Measurements from ENCODE around the gene RTN4. TPM values are rescaled to one million over a fixed set of nuclear protein-coding genes. Genes with fewer than 3 reads are reported as not detected.
"Not testable (repeated sequence)": the region's sequence is repeated elsewhere in the genome, so short reads cannot be mapped to it uniquely, and the experiment has no call there.

The RTN4 gene
- total RNA-seq, 1 donor from 2014 or later, result 759 TPM

- DNase-seq (ENCODE audit: extremely low read depth, low read depth, low spot score), result not testable (repeated sequence)
These were observed 25.8 kb upstream of the RTN4 start for GRCh38 chr2:55076019-55076418.

- DNase-seq (ENCODE audit: extremely low read depth, low read depth, low spot score), result no peak
These were observed 23.0 kb upstream of the RTN4 start for GRCh38 chr2:55073000-55073983.

- DNase-seq (ENCODE audit: extremely low read depth, low read depth, low spot score), result no peak
These were observed 13.6 kb upstream of the RTN4 start for GRCh38 chr2:55063713-55064323.

DNA sequence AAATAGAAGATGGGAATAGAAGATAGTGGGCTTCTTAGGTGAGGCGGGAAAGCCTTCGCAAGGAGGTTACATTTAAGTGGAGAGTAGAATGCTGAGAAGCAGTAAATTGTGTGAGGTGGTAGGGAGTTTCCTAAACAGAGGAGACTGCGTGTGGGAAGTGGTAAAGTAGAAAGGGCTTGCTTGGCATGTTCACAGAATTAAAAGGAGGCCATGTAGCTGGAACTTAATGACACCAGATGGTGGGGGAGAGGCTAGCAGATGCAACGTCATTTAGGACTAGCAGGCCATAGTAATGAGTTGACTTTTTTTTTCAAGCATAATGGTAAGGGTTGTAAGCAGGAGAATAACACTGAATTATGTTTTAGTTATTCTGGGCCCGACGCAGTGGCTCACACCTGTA lies 13.0 kb upstream of the RTN4 start:
- no peak for DNase-seq (ENCODE audit: extremely low read depth, low read depth, low spot score)

DNA sequence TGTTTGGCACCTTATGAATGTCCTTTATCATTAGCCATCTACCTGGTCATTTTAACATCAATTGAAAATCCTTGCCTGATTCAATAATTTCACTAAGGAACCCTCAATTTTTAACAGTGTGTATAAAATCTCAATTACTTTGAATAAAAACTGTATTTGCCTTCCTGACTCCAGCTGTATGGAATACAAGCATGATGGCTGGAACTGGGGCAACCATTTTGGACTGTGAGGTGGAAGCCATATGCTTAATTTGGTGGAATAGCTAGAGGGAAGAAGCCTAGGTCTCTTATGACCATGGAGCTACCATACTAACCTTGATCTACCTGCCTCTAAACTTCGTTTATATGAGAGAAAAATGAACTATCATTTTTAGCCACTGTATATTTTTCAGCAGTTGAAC lies 12.5 kb upstream of the RTN4 start:
- DNase-seq (ENCODE audit: extremely low read depth, low read depth, low spot score), result no peak

DNA sequence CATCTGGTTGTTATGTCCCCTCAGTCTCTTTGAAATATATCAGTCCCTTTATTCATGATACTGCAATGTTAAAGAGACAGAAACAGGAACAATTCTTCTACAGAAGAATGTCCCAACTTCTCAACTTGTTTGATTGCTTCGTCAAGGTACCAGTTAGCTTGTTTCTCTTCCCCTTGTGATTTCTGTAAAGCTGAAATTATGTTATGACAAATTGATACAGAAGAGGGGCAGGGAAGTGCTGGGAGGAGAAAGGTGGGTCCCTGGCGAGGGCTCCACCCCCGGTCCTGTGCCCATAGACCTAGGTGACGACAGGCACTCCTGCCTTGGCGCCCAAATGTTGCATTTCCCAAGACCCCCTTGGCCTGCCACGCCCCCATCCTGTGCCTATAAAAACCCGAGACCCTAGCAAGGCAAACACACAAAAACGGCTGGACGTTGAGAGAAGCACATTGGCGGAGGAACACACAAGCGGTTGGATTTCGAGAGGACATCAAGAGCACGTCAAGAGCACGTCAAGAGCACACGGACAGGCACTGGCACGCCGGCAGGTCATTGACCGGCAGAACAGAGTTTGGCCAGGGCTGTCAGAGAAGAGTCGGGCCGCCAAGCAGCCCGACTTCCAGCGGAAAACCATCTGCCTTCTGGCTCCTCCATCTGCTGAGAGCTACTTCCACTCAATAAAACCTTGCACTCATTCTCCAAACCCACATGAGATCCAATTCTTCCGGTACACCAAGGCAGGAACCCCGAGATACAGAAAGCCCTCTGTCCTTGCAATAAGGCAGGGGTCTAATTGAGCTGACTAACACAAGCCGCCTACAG lies 11.5 kb upstream of the RTN4 start:
- DNase-seq (ENCODE audit: extremely low read depth, low read depth, low spot score), result no peak

- no peak for DNase-seq (ENCODE audit: extremely low read depth, low read depth, low spot score)
These were observed 9.5 kb upstream of the RTN4 start for GRCh38 chr2:55059793-55060192.

DNA sequence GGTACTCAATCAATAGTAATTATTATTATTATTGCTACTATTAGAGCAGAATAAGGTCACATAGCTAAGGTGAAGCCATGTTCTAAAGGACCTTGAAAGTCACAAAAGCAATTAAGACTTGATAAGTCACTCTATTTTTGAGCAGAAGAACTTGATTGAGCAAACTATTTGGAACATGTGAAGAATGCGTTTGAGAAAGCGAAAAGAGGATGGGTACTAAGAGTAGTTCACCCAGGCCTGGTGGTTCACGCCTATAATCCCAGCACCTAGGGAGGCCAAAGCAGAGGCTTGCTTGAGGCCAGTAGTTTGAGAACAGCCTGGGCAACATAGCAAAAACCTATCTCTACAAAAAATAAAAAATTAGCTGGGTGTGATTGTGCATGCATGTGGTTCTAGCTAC lies 7.2 kb upstream of the RTN4 start:
- no peak for DNase-seq (ENCODE audit: extremely low read depth, low read depth, low spot score)

GRCh38 chr2:55056024-55056521 lies 5.8 kb upstream of the RTN4 start:
- DNase-seq (ENCODE audit: extremely low read depth, low read depth, low spot score), result no peak

- DNase-seq (ENCODE audit: extremely low read depth, low read depth, low spot score), result no peak
These were observed 4.0 kb upstream of the RTN4 start for GRCh38 chr2:55054106-55054875.

DNA sequence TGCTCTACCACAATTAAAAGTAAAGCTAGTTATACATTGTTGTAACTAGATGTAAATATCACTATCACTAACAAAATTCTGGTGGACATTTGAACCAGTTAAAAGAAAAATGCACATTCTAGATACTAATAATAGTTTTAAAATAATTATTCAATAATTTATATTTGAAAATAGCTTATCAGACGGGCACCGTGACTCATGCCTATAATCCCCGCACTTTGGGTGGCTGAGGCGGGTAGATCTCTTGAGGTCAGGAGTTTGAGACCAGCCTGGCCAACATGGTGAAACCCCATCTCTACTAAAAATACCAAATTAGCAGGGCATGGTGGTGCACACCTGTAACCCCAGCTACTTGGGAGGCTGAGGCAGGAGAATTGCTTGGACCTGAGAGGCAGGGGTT lies 3.0 kb upstream of the RTN4 start:
- not testable (repeated sequence) for DNase-seq (ENCODE audit: extremely low read depth, low read depth, low spot score)

DNA sequence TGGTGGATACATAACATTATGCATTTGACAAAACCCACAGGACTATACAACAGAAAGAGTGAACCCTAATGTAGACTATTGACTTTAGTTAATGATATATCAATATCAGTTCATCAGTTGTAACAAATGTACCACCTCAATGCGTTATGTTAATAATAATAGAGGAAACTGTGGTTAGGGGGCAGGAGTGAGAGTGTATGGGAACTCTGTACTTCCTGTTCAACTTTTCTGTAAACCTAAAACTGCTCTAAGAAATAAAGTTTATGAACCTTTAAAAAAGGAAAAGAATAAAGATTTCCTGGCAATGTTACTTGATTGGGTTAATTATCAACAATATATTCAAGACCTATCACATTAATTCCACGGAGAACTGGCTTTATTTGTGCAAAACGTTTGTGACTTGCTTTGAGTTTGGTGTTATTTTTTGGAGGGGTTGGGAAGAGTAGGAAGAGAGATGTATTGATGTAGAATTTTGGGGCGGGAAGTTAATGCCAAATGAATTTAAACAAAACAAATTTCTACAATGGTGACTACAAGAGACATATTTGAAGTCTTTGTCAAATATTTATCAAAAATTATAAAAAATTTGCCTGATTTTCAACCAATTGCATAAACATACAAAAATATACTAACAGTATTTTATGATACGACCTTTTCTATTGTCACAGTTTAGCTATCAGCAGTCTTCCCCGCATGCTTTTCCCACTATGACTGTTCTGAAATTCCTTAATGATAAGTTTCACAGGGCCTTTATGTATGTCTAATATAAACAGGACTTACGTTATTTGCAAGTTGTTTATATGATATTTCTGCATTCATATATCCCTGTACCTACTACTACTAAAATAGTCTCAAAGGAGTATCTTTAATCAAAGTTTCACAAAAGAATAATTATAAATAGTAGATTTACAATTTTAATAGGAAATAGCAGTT lies 2.1 kb upstream of the RTN4 start:
- DNase-seq (ENCODE audit: extremely low read depth, low read depth, low spot score), result no peak

- peak; percentile 98 for DNase-seq (ENCODE audit: extremely low read depth, low read depth, low spot score)
These were observed 995 bp upstream of the RTN4 start for GRCh38 chr2:55051026-55051866.

GRCh38 chr2:55049821-55050099 lies 491 bp downstream of the RTN4 start:
- DNase-seq (ENCODE audit: extremely low read depth, low read depth, low spot score), result no peak

DNA sequence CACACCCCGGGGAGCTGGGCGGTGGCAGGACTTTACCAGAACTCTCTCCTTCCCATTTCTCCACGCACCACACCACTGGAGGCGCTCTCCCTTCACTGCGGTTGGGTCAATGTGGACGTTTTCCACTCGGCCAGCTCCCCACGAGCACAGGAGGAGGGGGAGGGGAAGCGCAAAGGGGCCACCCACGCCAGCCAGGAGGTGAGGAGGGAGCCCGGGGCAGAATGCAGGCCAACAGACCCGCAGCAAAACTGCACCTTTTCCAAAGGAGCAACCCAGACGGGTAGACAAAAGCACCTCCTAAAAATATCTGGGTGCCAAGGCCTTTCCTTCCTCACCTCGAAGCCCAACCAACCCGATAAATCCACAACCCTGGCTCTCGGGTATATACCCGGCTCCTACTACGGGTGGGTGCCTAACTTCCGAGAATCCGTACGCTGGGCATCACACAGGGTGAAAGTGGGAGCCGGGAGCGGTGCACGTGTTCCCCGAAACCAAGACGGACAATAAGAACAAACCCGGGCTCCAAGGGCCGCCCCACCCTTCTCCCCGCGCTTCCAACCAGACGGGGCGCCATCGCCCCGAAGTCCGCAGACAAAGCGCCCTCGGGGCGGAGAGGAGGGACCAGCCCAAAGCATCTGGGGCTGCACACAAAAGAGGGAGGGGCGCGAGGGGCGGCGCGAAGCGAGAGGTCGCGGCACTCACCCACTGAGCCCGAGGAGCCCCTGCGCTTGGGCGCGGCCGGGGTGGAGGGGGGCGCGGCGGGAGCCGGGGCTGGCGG lies 1.0 kb downstream of the RTN4 start:
- DNase-seq (ENCODE audit: extremely low read depth, low read depth, low spot score), result no peak

- no peak for DNase-seq (ENCODE audit: extremely low read depth, low read depth, low spot score)
These were observed 1.7 kb downstream of the RTN4 start for GRCh38 chr2:55048508-55049042.

GRCh38 chr2:55047677-55048299 lies 2.5 kb downstream of the RTN4 start:
- DNase-seq (ENCODE audit: extremely low read depth, low read depth, low spot score), result no peak

Measured in glomerular endothelial cell (primary cell).